Breast epithelium (tissue), 4 donors: ENCODE results near the gene ARHGEF4. TPM values are rescaled to one million over a fixed set of nuclear protein-coding genes. Genes with fewer than 3 reads are reported as not detected.

Experiments
- DNase-seq, 2 donors: peaks; one replicate each; pipeline ENCODE4 v3.0.0-alpha.2; 2019; ENCODE audit warnings: low spot score in 2 of 2
- H3K27ac ChIP-seq, 2 donors: fragments of 200-600 bp; sonication (generic) in 1 of 2; one replicate each; pipeline ENCODE4 v1.5.1; 2016 to 2019; ENCODE audit warnings: mild to moderate bottlenecking in 1 of 2
- H3K27me3 ChIP-seq, 2 donors: fragments of 200-600 bp; sonication (generic) in 1 of 2; one replicate each; pipeline versions ENCODE4 v1.5.1 to v1.6.0; 2017 to 2019; ENCODE audit warnings: control low read depth in 1 of 2, mild to moderate bottlenecking in 1 of 2
- H3K36me3 ChIP-seq: fragments of 200-600 bp; one replicate; pipeline ENCODE4 v1.5.1; 2019
- H3K4me1 ChIP-seq, 2 donors: fragments of 200-600 bp; sonication (generic); one replicate each; pipeline ENCODE4 v1.5.1; 2016 to 2019; ENCODE audit warnings: control low read depth in 1 of 2
- H3K4me3 ChIP-seq, 3 donors: fragments of 200-600 bp; sonication (generic); 1 replicate in 2 of 3; 2 replicates in 1 of 3; pipeline ENCODE4 v1.5.1; 2016 to 2019; ENCODE audit warnings: mild to moderate bottlenecking in 3 of 3, moderate library complexity in 2 of 3
- H3K9me3 ChIP-seq, 2 donors: fragments of 200-600 bp; sonication (generic) in 1 of 2; one replicate each; pipeline ENCODE4 v1.5.1; 2016 to 2019; ENCODE audit warnings: control low read depth in 1 of 2
- POLR2A ChIP-seq: fragments of 450-650 bp; IDR thresholded peaks from one replicate; pipeline ENCODE4 v1.6.1; 2016; ENCODE audit warnings: antibody characterized with exemption, mild to moderate bottlenecking, moderate library complexity
- POLR2AphosphoS5 ChIP-seq, 3 donors: sonication (generic); formaldehyde crosslinking; IDR thresholded peaks; one replicate each; pipeline ENCODE4 v1.6.1; 2017; ENCODE audit warnings: antibody characterized with exemption in 3 of 3
- intact Hi-C: fragments of 100-400 bp; cut with DNase I; formaldehyde crosslinking; loops from one replicate; pipeline ENCODE4 v1.15.1; 2023; ENCODE audit warnings: low total_unique reads
- total RNA-seq, 3 donors: library from RNA; depleted of rRNA; stranded (reverse); fragments of >200 nt; gene quantifications; one replicate each; pipeline ENCODE4 v1.1.0, GENCODE V29; 2016
- TF ChIP-seq, protein P1 (sequence below), 3 donors: fragments of 450-650 bp; IDR thresholded peaks; one replicate each; pipeline ENCODE4 v1.5.1; 2016 to 2017; ENCODE audit warnings: antibody characterized with exemption in 3 of 3, mild to moderate bottlenecking in 3 of 3, moderate library complexity in 3 of 3

The ARHGEF4 gene
- total RNA-seq, 3 donors from 2014 or later: 7.5 to 10.1 (median 8.0) TPM

DNA sequence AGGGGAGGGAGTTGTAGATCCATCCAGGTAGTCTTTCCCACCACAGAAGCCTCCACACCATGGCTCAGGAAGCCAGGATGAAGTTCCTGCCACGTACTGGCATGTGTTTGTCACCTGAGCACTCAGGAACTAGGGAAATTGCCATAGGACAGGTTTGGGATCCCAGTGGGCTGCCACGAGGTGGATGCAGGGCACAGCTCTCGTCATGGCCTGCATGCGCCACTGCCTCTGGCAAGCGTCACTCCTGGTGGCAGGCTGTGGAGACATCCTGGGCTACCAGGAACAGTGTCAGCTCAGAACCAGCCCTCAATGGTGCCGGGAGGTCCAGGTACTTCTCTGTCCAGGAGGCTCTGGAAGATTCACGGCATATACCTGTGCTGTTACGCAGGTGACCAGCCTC, 3.8 kb downstream of the ARHGEF4 start:
- intact Hi-C loops: no loop called here

DNA sequence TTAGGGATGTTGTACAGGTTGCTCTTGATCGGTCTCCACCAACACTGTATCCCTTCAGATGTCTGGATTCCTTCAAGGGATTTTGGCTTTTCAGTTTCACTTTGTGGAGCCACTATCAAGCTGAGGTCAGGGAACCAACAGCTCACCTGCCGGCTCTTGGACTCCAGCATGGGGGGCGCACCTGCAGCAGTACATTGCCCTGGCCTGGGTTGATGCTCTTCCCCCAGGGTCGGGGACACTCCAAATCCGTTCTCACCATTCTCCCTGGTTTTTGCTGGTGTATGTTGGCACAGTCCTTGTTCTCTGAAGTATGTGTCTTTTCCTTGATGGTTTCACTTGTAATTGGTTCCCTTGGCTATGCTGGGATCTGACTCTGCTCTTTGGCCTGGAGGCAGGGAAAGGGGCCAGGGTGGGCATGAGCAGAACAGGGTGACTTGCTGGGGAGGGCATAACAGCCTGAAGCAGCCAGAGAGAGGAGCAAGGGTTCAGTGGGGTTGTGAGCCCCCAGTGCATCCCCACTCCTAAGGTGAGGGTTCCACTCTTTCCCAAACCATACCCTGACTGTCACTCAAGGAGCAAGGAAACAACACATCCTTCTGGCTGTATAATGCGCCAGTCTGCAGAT, 5.1 kb downstream of the ARHGEF4 start:
- intact Hi-C loops: no loop called here
- H3K4me3 ChIP-seq: no peak overlapping the region
- H3K27ac ChIP-seq: no peak overlapping the region
- TF ChIP-seq POLR2A (no peak), POLR2AphosphoS5 (IDR thresholded peaks at IDR 0.05) (no peak)
- TF ChIP-seq, protein P1, sequence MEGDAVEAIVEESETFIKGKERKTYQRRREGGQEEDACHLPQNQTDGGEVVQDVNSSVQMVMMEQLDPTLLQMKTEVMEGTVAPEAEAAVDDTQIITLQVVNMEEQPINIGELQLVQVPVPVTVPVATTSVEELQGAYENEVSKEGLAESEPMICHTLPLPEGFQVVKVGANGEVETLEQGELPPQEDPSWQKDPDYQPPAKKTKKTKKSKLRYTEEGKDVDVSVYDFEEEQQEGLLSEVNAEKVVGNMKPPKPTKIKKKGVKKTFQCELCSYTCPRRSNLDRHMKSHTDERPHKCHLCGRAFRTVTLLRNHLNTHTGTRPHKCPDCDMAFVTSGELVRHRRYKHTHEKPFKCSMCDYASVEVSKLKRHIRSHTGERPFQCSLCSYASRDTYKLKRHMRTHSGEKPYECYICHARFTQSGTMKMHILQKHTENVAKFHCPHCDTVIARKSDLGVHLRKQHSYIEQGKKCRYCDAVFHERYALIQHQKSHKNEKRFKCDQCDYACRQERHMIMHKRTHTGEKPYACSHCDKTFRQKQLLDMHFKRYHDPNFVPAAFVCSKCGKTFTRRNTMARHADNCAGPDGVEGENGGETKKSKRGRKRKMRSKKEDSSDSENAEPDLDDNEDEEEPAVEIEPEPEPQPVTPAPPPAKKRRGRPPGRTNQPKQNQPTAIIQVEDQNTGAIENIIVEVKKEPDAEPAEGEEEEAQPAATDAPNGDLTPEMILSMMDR (IDR thresholded peaks at IDR 0.05): no peak
- peaks cover 0 to 29% of the 10 kb centered on the region in 2 donors for H3K27me3 ChIP-seq
- DNase-seq: no peak
- no peaks in the 10 kb centered on the region for H3K4me1 ChIP-seq
- no peaks in the 10 kb centered on the region for H3K9me3 ChIP-seq
- H3K36me3 ChIP-seq: no peaks in the 10 kb centered on the region

More for the DNA sequence above, 3.8 kb downstream of the ARHGEF4 start:
- no peak for TF ChIP-seq POLR2AphosphoS5 (IDR thresholded peaks at IDR 0.05)
- TF ChIP-seq POLR2A: no peak
- TF ChIP-seq, protein P1 (IDR thresholded peaks at IDR 0.05): no peak
- Histone ChIP-seq H3K9me3 (no peaks in the 10 kb centered on the region), H3K27ac (no peak overlapping the region), H3K36me3 (no peaks in the 10 kb centered on the region), H3K4me3 (no peak overlapping the region), H3K27me3 (peaks cover 0 to 43% of the 10 kb centered on the region in 2 donors), H3K4me1 (no peaks in the 10 kb centered on the region)
- DNase-seq: no peak

DNA sequence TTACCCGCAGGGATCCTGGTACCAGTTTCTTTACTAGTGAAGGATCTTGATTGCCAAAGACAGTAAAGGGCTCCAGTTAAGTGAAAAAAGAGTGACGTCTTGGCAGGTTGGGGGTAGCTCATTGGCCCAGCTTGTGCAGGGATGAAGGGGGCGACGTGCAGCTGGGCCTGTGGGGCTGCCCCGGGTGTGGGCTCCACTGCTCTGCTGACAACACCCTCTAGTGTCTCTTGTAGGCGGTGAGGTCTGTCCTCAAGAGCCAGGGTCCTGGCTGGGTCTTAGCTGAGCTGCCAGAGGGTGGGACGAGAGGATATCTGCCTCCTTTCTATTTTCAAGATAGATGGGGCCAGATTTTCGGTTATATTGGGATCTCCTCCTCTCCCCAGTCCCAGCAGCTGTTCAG, 6.1 kb downstream of the ARHGEF4 start:
- intact Hi-C loops: no loop called here

DNA sequence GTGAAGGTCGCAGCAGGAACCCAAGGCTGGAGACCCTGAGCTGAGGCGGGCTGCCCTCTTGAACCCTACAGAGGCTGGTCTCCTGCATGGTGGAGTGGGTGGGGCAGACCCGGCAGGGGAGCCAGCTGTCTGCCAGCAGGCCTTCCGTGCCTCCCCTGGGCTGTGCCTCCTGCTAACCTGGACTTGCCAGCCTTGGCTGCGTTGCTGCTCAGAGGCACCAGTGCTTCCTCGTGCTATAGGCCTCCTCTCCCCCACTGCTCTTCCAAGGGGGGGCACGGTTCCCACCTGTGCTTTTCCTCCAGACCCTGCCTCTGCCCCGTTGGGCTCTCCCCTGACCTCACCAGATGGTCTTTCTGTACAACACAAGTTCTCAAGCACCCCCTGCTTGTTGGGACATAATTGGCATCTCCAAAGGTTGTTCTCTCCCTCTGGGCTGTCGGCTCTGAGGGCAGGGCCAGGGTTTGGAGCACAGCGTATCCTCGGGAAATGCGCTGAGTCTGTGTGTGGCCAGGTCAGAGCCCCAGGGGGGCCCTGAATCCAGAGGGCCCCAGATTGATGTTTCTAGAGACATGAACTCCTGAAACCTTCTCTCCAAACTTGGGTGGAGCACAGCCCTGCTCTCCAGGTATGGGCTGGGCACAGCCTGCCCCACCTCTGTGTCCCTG, 6.7 kb downstream of the ARHGEF4 start:
- Histone ChIP-seq H3K4me3 (no peak overlapping the region), H3K27ac (no peak overlapping the region), H3K4me1 (no peaks in the 10 kb centered on the region), H3K9me3 (no peaks in the 10 kb centered on the region), H3K27me3 (peaks cover 0 to 17% of the 10 kb centered on the region in 2 donors), H3K36me3 (no peaks in the 10 kb centered on the region)
- intact Hi-C loops: no loop called here
- DNase-seq: no peak
- TF ChIP-seq, protein P1 (IDR thresholded peaks at IDR 0.05): no peak
- TF ChIP-seq POLR2A: no peak
- TF ChIP-seq POLR2AphosphoS5 (IDR thresholded peaks at IDR 0.05): no peak

More for the DNA sequence above, 6.1 kb downstream of the ARHGEF4 start:
- peaks cover 0 to 20% of the 10 kb centered on the region in 2 donors for H3K27me3 ChIP-seq
- no peaks in the 10 kb centered on the region for H3K9me3 ChIP-seq
- no peak for DNase-seq
- H3K4me3 ChIP-seq: no peak overlapping the region
- H3K27ac ChIP-seq: no peak overlapping the region
- no peaks in the 10 kb centered on the region for H3K4me1 ChIP-seq
- H3K36me3 ChIP-seq: no peaks in the 10 kb centered on the region
- TF ChIP-seq POLR2A: no peak
- TF ChIP-seq, protein P1 (IDR thresholded peaks at IDR 0.05): no peak
- no peak for TF ChIP-seq POLR2AphosphoS5 (IDR thresholded peaks at IDR 0.05)

DNA sequence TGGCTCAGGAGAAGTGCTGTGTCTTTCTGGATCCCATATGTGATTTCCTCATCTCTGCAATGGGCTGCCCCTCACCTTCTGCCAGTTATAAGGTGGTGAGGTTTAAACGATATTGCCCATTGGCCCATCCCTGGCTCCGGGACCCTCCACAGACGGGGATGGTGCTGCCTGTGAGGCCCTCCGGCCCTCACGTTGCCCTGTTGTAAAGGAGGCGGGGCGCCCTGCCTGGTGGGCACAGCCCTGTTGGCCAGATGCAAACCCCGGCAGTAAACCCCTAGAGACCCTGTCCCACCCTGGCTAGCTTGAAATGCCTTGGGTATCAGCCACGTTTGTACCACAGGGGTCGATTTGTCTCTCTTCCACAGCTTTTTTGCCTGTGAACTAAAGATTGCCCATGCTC, 7.4 kb downstream of the ARHGEF4 start:
- DNase-seq: no peak
- intact Hi-C loops: no loop called here
- Histone ChIP-seq H3K27me3 (peaks cover 0 to 11% of the 10 kb centered on the region in 2 donors), H3K27ac (no peak overlapping the region), H3K4me1 (no peaks in the 10 kb centered on the region), H3K4me3 (no peak overlapping the region), H3K9me3 (no peaks in the 10 kb centered on the region), H3K36me3 (no peaks in the 10 kb centered on the region)
- no peak for TF ChIP-seq POLR2AphosphoS5 (IDR thresholded peaks at IDR 0.05)
